GM19351 (cell line): ENCODE measurements around the gene SOS1.
A peak's percentile ranks its signal among the peaks of the same experiment; 100 is the strongest.

Source experiments
- ATAC-seq: cut with Tn5 transposase; IDR thresholded peaks from one replicate; pipeline ENCODE4 v1.9.1; 2021; ENCODE audit warnings: mild to moderate bottlenecking, moderate library complexity; ENCODE audit not compliant: unreplicated experiment

Gene SOS1

GRCh38 chr2:38978296-38978903 lies 142.5 kb downstream of the SOS1 start:
- ATAC-seq = no peak

GRCh38 chr2:38977047-38977446 lies 143.8 kb downstream of the SOS1 start:
- no peak for ATAC-seq

- ATAC-seq = no peak
Observed at GRCh38 chr2:38975042-38975441, 145.8 kb downstream of the SOS1 start.

DNA sequence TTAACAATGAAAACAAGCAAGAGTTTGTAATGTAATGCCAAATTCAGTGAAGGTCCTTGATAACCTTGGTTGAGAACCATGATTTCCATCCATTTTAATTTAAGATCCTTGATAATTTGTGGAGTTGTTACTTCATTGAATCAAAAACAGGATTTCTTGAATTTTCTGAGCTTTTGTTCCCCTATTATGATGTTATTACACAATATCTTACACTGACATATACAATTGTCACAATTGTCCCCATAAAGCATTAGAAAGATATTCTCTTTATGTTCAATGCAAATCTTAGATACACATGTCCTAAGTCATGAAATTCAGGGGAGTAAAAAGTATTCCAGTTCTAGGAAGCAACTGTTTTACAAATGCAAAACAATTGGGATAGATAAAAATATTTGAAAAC lies 147.6 kb downstream of the SOS1 start:
- no peak for ATAC-seq

DNA sequence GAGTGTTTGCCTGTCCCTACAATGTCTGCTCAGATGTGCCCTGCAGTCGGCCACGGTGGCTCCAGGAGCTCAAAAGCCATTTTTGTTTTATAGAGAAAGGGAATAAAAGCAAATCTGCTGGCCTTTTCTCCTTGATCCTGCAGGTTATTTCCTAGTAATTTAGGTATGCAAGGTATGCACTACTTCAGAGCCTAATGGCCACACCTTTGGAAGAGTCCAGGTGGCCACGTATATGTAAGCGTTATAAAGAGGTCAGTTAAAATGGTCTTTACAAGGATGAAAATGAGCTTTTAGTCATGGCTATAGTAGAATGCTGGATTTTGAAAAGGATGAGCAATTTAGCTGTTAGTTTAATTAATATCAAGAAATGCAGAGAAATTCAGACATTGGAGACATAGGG lies 149.5 kb downstream of the SOS1 start:
- no peak for ATAC-seq

DNA sequence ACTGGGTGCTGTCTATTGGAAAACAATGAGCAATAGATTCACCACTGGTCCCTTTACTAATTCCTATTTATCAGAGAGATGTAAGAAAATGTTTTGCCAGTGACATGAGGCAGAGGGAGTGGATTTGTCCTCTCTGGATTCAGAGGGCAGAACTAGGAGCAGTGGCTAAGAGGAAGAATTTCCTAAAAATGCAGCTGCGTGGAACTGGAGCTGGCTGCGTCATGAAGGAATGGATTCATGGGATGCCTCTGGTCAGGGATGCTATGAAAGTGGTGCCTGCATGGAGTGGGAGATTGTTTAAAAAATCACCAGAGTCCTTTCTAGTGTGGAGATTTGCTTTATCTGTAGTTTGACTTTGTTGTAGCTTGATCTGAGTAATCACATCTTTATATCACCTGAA lies 152.8 kb downstream of the SOS1 start:
- no peak for ATAC-seq

DNA sequence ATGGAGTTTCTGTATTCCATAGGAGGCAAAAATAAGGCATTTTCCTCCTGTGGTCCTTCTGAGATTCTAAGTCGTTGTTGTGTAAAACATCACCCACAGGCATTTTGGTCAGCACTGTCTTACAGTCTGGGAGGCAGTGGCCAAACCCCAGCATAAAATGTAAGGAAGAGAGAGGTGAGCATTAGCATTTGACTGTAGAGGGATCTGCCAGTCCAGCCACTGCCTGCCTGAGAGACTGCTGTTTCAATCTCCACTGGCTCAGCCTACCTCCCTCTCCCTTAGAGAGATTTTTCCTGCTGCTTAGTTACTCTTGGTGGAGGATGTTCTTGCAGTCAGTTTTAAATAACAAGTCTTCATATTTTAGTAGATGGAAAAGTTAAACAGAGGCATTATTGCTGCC lies 154.2 kb downstream of the SOS1 start:
- no peak for ATAC-seq

DNA sequence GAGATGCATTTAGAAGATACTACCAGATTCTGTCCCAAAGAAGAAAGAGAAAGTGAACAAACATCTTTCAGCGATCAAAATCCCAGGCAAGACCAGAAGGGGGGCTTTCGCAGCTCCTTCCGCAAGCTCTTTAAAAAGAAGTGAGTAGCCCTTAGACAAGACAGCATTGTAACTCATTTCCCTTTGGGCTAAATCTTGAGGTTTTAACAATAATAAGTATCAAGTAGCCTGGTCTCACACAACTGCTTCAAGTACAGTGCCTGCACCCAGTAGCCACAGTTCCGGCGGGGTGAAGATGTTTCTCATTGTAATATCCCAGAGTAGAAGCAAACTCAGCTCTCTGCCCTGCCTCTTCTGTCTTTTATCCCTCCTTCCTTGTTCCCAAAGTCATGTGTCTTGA lies 154.8 kb downstream of the SOS1 start:
- no peak for ATAC-seq

DNA sequence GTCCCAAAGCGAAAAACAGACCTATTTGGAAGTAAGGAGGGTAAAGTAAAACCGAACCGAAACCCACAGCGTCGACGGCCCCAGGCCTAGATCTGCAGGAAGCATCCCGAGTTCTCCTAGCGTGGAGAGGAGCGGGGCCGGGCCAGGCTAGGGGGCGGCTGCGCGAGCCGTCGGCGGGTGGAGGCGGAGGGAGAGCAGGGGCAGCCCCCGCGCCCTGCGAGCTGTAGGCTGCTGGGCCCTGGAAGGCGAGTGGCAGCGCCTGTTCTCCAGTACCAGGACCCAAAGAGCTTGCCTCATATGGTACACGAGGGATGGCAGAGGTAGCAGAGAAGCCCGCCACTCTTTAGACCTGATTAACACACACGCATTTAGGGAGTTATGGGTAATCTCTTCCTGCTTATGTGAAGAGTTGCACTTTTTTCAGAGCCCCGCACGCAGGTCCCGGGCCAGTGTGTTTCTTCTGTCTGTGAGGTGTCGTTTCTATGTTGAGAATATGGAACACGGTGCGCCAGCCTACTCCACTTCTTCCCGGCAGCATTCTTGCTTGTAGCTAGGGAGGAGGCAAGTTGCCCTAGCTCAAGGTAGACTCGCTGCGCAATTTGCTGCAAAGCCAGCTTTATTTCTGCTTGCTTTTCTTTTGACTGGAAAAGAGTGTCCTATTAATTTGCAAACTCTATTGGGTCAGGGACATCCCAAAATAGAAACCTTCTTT lies 160.1 kb downstream of the SOS1 start:
- ATAC-seq = no peak

GRCh38 chr2:38959938-38960608 lies 160.8 kb downstream of the SOS1 start:
- peak; percentile 60 for ATAC-seq

DNA sequence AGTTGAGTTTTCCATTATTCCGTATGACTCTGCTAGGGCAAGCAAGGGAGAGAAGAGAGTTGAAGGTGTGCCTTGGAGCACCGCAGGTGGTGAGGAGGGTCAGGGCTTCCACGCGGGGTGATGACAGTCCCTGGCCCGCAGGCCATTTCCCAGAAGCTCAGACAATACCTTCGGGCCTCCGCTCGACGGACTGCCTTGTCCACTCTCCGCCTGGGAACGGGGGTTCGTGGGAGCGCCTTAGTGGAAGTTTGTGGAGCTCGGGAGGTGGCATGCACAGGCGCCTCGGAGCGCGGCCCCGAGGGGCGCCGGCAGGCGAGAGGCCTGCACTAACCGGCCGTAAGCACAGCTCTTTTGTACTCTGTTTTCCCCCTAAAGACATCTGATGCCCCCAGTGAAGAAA lies 161.4 kb downstream of the SOS1 start:
- no peak for ATAC-seq

- no peak for ATAC-seq
Observed at GRCh38 chr2:38957972-38958371, 162.9 kb downstream of the SOS1 start.

GRCh38 chr2:38951766-38952165 lies 169.1 kb downstream of the SOS1 start:
- ATAC-seq = no peak

GRCh38 chr2:38948995-38949394 lies 171.9 kb downstream of the SOS1 start:
- ATAC-seq = no peak

- no peak for ATAC-seq
Observed at GRCh38 chr2:38948387-38948882, 172.4 kb downstream of the SOS1 start.

DNA sequence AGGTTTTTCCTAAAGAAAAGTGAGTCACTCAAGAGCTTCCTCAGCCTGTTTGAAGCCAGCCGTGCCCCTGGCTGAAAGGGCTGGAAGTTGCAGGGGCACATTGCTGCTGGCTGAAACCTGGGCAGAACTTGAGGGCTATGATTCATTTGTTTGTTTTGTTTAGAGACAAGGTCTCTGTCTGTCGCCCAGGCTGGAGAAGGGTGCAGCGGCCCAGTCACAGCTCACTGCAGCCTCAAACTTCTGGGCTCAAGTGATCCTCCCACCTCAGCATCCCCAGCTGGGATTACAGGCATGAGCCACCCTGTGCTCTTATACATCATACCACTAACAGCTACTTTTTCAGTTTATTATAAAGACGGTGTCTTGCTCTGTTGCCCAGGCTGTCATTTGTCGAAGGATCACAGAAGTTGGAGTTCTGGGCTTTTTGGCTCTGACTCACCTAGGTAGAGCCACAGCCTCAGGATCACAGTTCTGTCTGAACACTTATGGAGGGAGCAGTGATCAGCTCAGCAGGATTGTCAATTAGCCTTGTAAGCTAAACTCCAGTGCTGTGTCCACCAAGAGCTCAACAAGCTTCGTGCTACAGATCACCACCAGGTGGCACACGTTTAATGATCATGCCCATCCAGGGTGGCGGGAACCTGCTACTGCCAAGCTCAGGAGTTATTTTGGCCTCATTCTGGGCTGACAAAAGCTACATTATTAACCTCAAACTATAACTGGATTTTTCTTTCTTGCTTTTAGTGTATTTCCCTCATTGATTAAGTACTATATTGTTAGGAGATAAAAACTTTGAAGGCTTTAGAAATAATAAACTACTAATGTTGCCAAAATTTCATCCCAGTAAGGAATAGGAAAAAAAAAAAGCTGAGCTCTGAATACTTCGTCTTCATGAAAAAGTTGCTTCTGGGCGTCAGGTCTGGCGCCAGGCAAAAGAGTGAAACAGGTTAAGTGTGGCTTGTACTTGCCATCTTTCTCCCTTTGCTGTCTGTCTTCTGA lies 173.3 kb downstream of the SOS1 start:
- ATAC-seq = peak; percentile 81

GRCh38 chr2:38945911-38946310 lies 174.9 kb downstream of the SOS1 start:
- ATAC-seq = no peak

DNA sequence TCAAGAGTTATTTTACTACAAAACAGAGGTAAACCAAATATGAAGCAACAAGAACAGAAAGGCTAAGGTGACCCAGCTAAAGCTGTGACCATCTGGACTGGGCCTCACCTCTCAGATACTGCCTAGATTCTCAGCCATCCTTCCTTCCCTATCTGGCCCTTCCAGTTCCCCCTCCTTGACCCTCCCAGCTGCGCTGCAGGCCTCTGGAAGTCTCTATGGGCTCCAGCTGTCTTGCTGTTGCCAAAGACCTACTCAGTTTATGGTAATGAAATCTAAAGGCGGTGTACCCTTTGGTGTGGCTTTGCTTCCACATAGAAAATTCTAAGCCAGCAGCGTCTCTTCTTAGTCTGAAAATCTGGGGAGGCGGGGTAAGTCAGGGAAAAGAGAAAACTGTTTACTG lies 175.5 kb downstream of the SOS1 start:
- no peak for ATAC-seq

DNA sequence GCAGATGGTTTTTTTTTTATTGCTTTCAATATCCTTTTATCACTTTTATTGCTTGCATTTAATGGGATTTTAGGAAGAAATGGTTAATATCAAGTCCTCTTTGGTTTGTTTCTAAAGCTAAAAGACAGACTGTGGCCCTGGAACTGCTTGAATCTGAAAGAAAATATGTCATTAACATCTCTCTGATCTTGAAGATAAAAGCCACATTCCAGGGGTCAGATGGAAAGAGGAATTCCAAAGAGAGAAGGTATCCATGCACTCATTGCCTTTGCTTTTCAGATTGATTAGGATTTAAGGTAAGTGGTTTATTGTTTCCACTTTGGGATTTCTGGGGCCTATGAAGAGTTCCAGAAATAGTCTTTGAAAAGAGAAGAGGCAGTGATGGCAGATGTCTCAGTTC lies 177.1 kb downstream of the SOS1 start:
- no peak for ATAC-seq

DNA sequence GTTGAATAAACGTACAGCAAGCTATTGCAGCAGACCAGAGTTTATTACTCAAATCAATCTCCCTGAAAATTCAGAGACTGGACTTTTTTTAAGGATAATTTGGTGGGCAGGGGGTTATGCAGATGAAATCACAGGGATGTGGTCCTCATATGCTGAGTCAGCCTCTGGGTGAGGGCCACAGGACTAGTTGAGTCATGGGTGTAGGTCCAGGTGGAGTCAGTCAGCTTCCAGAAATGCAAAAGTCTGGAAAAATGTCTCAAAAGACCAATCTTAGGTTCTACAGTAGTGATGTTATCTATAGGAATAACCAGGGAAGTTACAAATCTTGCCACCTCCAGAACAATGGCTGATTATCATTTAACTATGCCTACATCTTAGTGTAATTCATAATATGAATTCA lies 180.1 kb downstream of the SOS1 start:
- ATAC-seq = no peak

GRCh38 chr2:38937548-38937947 lies 183.3 kb downstream of the SOS1 start:
- no peak for ATAC-seq
